NCI-H460 (cell line): ENCODE data around the gene IQGAP1. TPM values are rescaled to one million over a fixed set of nuclear protein-coding genes. Genes with fewer than 3 reads are reported as not detected.
"Not testable (repeated sequence)": the region's sequence is repeated elsewhere in the genome, so short reads cannot be mapped to it uniquely, and the experiment has no call there.

Experiments
- DNase-seq: peaks from one replicate; pipeline ENCODE4 v3.0.0-alpha.2; 2016; ENCODE audit warnings: low read depth; ENCODE audit errors: extremely low read depth
- total RNA-seq: library from RNA; depleted of rRNA; stranded (reverse); fragments of >200 nt; shearing (Covaris generic); gene quantifications from 2 replicates; pipeline ENCODE4 v1.2.3, GENCODE V29; 2014

Gene IQGAP1
- total RNA-seq, 1 experiment from 2014 or later: 169 TPM

DNA sequence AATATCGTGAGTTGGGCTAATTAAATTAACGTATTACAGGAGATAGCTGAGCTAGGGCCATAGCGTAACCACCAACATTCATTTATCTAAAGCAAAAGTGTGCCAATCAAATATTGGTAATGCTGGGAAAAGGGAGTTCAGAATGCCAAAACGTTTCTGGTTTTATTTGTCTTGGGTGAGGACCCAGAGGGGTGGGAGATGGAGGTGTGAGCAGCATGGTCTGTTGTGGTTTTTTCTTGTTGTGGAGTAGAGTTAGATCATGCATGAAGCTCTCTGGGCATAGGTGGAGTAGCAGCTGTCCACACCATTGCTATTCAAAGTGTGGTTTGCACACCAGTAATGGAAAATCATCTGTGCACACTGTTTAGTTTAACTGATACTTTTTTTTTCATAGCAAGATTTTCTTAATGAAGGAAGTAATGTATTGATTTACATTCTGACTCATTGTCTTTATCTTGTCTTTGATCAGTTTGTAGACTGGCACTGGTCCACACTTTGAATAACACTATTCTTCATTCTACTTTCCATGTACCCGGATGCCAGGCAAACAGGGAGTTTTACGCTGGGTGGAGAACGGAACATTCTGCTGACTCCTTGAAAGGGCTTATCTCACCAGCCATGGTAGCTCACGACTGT lies 90.9 kb downstream of the IQGAP1 start:
- no peak for DNase-seq

DNA sequence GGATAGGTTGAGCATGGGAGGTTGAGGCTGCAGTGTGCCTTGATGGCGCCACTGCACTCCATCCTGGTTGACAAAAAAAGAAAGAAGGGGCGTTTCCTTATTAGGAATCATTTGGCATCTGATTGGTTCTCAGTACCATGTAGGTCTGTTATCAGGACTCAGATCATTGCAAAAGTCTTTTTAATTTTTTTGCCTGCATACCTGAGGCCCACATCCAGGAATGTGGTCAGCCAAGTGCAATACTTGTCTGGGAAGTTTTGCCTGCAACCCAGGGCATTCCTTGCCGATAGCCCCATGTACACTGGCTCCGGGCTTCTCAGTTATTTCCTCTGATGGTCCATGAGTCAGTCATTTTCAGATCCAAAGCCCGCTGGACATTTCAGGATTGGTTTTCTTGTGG lies 91.6 kb downstream of the IQGAP1 start:
- DNase-seq: no peak

DNA sequence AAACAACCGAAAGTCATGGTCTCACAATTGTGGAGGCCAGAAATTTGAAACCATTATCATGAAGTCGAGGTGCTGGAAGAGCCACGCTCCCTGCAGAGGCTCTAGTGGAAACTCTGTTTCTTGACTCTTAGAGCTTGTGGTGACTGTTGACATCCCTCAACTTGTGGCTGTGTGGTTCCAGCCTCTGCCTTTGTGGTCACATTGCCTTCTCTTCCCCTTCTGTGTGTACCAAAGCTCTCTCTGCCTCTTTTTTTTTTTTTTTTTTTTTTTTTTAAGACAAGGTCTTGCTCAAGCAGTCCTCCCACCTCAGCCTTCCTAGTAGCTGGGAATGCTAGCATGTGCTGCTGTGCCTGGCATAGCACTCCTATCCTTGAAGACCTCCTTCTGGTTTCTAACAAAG lies 93.0 kb downstream of the IQGAP1 start:
- no peak for DNase-seq

DNA sequence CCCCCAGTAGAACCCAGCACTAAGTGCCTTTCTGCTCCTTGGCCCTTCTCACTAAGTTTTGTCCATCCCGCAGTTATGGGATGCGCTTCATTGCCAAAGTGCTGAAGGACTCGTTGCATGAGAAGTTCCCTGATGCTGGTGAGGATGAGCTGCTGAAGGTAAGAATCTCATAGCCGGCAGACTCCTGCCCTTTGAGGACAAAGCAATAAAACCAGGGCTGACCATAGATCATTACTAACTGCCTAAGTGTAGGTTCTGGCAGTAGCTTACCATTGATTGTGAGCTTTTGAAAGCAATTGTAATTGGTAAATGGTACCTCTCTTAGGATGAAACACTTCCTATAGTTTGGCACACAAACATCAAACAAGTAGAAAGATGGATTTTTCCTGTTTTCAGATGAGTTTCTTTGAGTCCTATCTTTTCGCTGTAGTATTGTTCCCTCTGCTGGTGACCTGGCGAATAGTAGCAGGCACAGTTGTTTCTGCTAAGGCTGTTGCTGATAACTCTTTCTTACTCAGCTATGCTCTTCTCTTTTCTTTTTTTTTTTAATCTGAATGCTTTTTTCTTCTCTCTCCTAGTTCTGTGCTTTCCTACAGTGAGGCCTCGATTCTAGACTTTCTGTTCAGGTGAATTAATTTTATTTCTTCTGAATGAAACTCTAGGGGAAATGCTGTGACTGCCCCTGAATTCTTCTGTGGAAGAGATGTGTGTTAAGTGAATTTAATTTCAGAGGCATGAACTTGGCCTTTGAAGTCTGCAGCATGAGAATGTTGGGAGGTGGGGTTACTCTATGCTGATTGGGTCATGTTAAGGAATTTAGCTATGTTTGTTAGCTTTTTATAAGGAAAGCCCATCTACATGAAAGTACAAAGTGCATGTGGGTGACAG lies 94.3 kb downstream of the IQGAP1 start:
- DNase-seq: peak; percentile 48

DNA sequence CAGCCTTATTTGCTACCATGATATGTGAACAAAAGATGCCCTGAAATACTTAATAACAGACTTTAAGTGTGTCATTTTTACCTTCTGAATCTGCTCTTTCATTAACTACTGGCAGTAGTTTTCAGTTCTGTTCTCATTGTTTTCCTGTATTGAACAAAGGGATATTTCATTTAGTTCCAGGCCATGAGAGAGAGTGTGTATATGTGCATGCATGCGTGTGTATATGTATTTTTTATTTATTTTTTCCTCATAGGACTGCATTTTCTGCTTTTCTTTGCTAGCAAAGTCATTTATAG lies 94.9 kb downstream of the IQGAP1 start:
- no peak for DNase-seq

DNA sequence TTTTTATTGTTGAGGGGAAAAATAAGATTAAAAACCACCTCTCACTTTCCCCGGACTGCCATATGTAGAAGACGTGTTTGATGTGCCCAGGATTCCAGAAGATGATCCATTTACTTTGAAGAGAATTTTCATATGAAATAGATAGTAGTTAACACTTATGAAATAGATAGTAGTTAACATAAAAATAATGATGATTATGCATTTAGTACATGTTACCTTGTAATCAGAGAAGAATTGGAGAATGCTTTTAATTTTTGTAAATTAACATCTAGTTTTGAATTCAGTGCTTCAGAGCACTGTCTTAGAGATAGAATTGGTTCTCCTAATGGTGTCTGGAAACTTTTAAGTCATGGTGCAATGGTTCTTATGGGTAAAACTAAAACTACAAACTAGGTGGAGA lies 95.6 kb downstream of the IQGAP1 start:
- no peak for DNase-seq

DNA sequence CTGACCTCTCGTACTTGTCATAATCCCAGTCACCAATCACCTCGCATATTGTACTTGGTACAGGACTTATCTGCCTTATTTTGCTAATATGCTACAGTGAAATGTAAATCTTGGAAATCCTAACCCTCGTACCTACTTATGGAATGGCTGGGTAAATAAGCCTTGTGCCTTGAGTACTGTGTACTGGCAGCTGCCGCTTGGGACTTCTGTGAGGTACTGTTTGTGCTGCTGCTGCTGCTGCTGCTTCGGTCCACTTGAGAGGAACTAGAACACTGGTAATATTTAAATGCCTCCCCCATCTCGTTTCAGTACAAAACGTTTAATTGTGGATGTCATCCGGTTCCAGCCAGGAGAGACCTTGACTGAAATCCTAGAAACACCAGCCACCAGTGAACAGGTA lies 99.1 kb downstream of the IQGAP1 start:
- no peak for DNase-seq

DNA sequence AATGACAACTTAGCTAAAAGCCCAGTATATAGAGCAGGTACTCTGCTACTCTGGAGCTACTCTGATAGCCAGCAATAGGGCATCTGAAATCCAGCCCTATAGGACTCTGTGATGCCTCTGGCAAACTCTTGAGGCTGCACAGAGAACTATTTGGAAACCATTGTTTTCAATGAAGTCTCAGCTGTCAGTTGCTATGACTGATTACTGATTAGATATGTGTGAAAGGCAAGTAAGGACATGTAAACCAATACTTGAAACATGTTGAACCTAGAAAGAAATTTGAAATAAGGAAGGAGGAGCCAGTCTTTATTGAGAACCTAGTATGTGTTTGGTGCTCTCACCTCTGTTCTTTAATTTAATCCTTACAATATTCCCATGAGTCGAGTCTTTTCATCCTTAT lies 101.5 kb downstream of the IQGAP1 start:
- DNase-seq: no peak

DNA sequence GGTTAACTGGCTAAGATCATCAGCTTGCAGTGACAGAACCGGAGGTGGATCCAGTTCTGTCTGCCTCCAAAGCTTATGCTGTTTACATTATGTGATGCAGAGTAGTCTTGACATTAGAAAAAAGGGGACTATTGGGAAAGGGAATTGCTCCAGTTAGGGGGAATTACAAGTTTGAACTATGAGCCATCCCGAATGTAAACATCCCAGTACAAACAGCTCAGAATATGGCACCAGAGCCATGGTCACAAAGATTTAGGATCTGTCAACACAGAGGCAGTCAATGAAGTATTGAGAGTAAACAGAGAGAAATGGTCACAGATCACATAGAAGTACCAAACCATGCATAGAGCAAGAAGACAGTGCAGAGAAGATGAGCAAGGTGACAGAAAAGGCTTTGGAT lies 101.9 kb downstream of the IQGAP1 start:
- no peak for DNase-seq

DNA sequence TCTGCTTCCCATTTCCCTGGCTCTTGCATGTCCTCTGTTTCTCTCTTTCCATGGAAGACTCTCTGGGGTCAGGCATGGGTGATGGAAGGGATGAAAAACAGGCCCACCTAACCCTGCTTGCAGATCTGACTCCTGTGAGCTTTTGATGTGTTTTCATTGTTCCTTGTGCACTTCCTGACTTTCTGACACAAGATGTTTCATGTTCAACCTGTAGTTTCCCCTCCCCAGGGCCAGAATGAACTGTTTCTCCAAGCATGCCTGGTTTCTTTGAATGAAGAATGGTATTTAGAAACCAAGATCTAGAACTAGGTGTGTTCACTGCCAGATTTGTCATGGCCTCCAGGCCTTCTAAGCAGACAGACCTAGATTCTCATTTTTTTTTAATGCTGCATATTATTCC lies 105.6 kb downstream of the IQGAP1 start:
- DNase-seq: no peak

DNA sequence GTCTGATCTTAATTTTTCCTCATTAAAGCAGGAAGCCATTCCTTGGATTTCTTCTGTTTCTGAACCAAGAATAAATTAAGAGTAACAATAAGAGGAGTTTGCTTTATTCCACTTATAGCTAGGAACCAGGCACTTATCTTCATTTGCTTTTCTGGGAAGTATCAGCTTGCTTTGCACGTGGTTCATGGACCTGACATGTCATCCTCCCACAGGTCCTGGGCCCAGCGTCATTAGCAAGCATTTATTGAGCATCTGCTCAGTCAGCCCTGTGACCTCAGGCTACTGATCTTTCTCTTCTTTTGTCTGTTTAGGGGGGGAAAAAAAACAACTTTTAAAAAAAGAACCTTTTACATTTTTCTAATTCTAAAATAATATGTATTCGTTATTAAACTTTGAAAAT lies 107.0 kb downstream of the IQGAP1 start:
- no peak for DNase-seq

DNA sequence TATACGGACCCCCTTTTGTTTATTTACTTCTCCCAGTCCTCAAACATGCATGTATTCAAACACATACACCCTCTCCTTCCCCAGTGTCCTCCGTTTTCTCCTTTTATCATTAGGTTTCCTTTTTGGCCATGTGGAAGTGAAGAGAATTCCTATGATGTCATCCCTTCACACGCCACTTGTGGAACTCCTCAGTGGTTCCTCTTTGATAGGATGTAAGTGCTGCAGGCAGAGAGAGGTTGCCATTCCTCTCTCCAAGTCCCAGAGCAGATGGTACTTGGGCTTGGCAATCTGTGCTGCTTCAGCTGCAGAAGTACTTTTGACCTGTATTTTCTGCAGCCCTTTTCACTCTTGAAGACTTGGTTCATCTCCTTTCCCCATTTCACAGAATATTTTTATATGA lies 108.7 kb downstream of the IQGAP1 start:
- DNase-seq: no peak

DNA sequence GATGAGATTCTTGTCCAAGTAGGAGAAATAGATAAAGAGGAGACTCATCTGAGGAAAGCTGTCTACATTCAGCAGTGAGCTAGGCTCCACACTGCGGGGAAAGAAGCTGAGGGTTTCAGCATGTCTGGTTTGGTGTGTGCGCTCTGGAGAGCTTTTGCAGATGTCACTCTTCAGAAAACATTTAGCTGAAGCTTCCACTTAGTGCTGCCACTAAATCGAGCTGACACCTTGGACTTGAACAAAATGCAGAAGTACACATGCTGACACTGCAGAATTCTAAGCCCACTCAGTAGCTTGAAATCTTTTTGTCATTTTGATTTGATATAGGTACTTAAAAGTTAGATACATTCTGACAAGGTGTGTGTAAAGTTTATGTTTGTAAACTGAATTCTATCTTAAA lies 109.3 kb downstream of the IQGAP1 start:
- no peak for DNase-seq

DNA sequence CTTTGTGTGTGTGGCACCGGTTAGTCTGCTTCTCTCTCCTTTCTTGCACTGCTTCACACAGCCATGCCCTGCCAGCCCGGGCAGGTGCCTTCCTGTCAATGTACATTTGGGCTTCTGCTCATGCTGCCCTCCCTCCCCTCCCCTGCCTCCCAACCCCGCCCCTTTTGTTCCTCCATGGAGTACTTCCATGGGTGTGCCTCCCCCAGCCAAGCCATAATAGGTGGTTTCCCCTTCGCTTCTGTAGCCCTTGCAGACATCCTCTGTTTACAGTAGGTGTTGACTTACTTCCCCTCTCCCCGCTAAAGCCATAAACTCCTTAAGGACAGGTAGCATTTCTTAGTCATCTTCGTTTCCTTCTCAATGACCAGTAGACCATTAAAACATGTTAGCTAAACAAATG lies 109.9 kb downstream of the IQGAP1 start:
- DNase-seq: no peak

DNA sequence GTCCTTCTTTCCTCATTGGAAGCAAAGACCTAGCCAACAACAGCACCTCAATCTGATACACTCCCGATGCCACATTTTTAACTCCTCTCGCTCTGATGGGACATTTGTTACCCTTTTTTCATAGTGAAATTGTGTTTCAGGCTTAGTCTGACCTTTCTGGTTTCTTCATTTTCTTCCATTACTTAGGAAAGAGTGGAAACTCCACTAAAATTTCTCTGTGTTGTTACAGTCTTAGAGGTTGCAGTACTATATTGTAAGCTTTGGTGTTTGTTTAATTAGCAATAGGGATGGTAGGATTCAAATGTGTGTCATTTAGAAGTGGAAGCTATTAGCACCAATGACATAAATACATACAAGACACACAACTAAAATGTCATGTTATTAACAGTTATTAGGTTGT lies 112.1 kb downstream of the IQGAP1 start:
- DNase-seq: no peak

DNA sequence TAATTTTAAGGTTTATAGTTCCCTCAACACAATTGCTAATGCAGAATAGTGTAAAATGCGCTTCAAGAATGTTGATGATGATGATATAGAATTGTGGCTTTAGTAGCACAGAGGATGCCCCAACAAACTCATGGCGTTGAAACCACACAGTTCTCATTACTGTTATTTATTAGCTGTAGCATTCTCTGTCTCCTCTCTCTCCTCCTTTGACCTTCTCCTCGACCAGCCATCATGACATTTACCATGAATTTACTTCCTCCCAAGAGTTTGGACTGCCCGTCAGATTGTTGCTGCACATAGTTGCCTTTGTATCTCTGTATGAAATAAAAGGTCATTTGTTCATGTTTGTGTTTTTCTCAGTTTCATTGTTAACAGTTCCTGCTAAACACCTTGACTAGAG lies 113.9 kb downstream of the IQGAP1 start:
- no peak for DNase-seq

DNA sequence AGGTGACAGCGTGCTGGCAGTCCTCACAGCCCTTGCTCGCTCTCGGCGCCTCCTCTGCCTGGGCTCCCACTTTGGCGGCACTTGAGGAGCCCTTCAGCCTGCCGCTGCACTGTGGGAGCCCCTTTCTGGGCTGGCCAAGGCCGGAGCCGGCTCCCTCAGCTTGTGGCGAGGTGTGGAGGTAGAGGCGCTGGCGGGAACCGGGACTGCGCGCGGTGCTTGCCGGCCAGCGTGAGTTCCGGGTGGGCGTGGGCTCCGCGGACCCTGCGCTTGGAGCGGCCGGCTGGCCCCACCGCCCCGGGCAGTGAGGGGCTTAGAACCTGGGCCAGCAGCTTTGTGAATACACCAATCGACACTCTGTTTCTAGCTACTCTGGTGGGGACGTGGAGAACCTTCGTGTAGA lies 122.7 kb downstream of the IQGAP1 start:
- not testable (repeated sequence) for DNase-seq

DNA sequence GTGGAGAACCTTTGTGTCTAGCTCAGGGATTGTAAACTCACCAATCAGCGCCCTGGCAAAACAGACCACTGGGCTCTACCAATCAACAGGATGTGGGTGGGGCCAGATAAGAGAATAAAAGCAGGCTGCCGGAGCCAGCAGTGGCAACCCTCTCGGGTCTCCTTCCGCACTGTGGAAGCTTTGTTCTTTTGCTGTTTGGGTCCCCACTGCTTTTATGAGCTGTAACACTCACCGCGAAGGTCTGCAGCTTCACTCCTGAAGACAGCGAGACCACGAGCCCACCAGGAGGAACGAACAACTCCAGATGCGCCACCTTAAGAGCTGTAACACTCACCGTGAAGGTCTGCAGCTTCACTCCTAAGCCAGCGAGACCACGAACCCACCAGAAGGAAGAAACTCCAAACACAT lies 123.2 kb downstream of the IQGAP1 start:
- not testable (repeated sequence) for DNase-seq

DNA sequence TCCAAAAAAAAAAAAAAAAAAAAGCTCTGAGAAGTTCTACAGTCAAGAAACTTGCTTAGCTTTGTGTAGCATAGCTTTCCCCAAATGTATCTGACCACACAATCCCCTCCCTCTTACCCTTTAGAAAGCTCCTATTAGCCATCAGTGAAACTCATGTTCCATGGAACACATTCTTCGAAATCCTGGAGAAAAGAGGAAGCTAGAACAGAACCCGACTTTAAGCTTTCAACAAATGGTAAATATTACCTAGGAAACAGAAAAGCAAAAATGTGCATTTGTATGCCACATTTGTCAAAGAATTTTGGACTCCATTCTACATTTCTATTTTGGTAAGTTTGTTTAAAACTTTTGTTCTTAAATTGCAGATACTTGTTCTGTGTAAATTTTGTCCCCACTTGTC lies 124.2 kb downstream of the IQGAP1 start:
- DNase-seq: no peak

DNA sequence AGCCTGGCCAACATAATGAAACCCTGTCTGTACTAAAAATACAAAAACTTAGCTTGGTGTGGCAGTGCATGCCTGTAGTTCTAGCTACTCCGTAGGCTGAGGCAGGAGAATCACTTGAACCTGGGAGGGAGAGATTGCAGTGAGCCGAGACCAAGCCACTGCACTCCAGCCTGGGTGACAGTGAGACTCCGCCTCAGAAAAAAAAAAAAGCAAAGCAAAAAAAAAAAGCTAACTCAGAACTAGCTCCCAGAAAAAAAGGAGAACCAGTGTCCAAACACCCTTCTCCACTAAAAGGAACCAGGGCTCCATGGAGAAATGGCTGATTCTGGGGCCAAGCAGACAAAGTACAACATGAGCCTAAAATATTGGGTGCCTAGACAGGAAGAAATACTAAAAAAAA lies 124.9 kb downstream of the IQGAP1 start:
- no peak for DNase-seq

DNA sequence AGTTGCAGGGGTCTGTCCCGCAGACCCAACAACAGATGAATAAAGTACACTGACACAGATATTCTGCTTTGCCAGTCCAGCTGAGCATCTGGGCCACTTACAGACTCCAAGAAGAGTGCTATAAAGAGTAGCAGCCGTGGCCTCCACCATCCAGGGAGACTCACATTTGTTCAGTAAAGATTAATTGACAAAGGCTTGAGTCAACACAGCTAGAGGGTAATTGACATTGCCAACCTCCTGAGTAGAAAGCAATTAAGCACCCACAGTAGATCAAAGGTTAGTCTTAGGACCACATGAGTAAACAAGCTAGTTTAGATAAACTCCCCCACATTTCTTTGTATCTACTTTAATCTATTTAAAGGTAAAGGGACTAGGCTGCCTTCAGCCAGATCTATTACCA lies 125.4 kb downstream of the IQGAP1 start:
- DNase-seq: no peak

DNA sequence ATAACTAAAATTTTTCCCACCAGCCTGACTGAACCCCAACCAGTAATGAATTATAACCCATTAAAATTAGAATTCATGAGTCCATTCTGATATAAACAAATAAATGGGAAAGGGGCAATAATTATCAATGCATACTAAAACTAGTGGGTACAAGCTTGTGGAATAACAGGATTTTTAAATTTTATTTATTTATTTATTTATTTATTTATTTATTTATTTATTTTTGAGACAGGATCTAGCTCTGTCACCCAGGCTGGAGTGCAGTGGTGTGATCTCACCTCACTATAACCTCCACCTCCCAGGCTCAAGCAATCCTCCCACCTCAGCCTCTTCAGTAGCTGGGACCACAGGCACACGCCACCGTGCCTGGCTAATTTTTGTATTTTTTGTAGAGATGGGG lies 125.9 kb downstream of the IQGAP1 start:
- not testable (repeated sequence) for DNase-seq

DNA sequence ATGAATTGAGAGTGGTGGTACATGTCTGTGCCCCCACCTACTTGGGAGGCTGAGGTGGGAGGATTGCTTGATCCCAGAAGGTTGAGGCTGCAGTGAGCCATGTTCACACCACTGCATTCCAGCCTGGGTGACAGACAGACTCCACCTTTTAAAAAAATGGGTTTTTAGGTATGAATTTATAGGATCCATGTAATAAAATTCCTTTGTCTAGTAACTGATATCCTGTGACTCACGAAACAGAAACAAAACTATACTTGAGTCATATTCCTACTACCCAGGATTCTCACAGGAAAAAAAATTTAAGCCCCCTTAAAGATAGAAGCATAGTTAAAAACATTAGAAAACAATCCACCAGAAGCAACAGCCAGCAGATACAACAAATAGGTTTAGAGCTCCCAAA lies 131.6 kb downstream of the IQGAP1 start:
- DNase-seq: no peak
